ENCODE data around the gene CAMSAP3.

The CAMSAP3 gene

GRCh38 chr19:7641290-7642276, 45.9 kb downstream of the CAMSAP3 start:
- TF ChIP-seq ZFX (IDR thresholded peaks at IDR 0.05; ENCODE audit: borderline replicate concordance), result no peak
- no peak for TF ChIP-seq CTCF (IDR thresholded peaks at IDR 0.05)
- no peak overlapping the region for H3K27ac ChIP-seq

DNA sequence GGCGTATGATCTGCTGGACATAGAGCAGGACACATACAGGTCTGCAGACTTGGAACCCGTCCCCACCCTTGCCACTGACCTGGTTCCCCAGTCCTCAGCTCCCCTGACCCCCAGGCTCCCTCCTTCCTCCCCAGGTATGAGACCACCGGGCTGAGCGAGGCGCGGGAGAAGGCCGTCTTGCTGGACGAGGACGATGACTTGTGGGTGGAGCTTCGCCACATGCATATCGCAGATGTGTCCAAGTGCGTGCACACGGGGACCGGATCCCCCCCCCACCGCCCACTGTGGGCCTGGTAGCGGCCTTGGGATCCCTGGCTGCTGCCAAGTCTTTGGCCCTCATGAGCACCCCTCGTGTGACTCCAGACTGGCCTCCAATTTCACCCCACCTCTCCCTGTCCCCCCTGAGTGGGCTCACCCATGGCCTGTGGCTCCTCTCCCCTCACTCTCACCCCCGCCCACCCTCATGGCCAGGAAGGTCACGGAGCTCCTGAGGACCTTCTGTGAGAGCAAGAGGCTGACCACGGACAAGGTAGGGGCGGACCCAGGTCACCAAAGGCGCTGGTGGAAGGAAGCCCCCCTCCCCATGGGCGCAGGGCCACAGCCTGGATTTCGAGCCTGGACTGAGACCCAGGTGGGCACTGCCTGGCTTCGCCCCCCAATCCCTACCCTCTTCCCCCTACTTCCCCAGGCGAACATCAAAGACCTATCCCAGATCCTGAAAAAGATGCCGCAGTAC, 46.8 kb downstream of the CAMSAP3 start:
- TF ChIP-seq CTCF (IDR thresholded peaks at IDR 0.05) (no peak), ZFX (IDR thresholded peaks at IDR 0.05; ENCODE audit: borderline replicate concordance) (no peak)
- H3K27ac ChIP-seq, result peak overlapping the region; percentile 26; the same call in 1 of the 2 replicates

- peak overlapping the region; percentile 26; the same call in 1 of the 2 replicates for H3K27ac ChIP-seq
- TF ChIP-seq ZFX (IDR thresholded peaks at IDR 0.05; ENCODE audit: borderline replicate concordance) (no peak), CTCF (IDR thresholded peaks at IDR 0.05) (no peak)
Measured at GRCh38 chr19:7643031-7643415, 47.4 kb downstream of the CAMSAP3 start.

DNA sequence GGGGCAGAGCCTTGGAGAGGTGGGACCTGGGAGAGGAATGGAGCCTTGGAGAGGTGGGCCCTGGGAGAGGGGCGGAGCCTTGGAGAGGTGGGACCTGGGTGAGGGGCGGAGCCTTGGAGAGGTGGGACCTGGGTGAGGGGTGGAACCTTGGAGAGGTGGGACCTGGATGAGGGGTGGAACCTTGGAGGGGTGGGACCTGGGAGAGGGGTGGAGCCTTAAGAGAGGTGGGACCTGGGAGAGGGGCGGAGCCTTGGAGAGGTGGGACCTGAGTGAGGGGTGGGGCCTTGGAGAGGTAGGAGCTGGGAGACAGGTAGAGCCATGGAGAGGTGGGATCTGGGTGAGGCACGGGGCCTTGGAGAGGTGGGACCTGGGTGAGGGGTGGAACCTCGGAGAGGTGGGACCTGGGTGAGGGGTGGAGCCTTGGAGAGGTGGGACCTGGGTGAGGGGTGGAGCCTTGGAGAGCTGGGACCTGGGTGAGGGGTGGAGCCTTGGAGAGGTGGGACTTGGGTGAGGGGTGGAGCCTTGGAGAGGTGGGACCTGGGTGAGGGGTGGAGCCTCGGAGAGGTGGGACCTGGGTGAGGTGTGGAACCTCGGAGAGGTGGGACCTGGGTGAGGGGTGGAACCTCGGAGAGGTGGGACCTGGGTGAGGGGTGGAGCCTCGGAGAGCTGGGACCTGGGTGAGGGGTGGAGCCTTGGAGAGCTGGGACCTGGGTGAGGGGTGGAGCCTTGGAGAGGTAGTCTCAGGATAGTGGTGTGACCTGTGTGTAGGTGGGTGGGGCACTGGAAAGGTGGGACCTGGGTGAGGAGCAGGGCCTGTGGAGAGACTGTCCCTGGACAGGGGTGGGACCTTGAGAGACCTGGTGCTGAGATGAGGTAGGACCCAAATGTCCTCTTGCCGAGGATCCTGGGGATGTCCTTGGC, 48.2 kb downstream of the CAMSAP3 start:
- H3K27ac ChIP-seq, result peak overlapping the region; percentile 48

DNA sequence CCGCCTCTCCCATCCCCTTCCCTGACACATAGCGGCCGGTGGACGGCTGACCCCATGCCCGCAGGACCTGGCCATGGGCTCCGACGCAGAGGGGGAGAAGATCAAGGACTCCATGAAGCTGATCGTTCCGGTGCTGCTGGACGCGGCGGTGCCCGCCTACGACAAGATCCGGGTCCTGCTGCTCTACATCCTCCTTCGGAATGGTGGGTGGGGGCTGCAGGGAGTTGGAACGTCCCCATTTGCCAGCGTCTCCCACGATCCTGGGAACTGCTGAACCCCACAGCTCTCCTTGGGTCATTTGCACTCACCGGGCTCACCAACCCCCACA, 48.9 kb downstream of the CAMSAP3 start:
- H3K27ac ChIP-seq, result peak overlapping the region; percentile 48
- TF ChIP-seq CTCF (IDR thresholded peaks at IDR 0.05) (no peak), ZFX (IDR thresholded peaks at IDR 0.05; ENCODE audit: borderline replicate concordance) (no peak)

GRCh38 chr19:7645163-7645562, 49.5 kb downstream of the CAMSAP3 start:
- peak overlapping the region; percentile 48; the same call in 1 of the 2 replicates for H3K27ac ChIP-seq
- TF ChIP-seq CTCF (IDR thresholded peaks at IDR 0.05), result no peak
- TF ChIP-seq ZFX (IDR thresholded peaks at IDR 0.05; ENCODE audit: borderline replicate concordance), result no peak
